Activated CD4-positive, CD25-positive, alpha-beta regulatory T cell treated with anti-CD3 and anti-CD28 coated beads, Interleukin-2, amount 50 U/mL, for 72 hours (primary cell): ENCODE measurements around the gene SLC17A7.

Experiments used
- DNase-seq: peaks from one replicate; pipeline ENCODE4 v3.0.0; 2021

Gene SLC17A7

DNA sequence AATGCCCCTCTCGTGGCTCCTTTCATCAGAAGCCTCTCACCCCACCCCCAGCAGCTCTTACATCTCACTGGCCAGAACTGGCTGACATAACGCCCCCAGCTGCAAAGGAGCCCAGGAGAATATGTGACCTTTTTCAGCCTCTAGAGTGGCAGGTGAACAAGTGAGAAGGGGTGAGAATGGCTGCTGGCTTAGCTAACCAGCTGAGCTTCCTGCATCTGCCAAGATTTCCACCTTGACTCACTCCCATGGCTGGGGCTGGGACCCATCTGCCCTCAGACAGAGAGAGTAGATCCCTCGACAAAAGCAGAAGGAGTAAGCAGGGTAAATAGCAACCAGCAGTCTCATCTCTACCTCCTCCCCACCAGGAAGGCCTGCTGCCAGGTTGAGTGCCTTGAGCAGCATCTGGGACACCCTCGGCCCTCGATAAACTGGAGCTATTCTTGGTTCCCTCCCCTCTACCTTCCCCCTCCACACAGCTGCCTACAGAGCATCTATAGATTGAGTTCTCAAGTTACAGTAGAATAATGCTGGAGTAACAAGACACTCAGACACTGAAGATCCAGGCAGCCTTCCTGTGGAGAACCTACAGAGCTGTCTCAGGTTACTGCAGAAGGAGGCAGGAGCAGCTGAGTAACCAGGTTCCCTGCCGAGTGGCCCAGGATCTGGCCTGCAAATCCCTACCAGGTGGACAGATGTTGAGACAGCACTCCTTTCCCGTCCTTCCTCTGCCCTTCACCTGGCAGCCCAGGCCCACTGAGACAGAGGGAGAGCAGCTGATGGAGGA lies 37.7 kb downstream of the SLC17A7 start:
- no peak for DNase-seq

DNA sequence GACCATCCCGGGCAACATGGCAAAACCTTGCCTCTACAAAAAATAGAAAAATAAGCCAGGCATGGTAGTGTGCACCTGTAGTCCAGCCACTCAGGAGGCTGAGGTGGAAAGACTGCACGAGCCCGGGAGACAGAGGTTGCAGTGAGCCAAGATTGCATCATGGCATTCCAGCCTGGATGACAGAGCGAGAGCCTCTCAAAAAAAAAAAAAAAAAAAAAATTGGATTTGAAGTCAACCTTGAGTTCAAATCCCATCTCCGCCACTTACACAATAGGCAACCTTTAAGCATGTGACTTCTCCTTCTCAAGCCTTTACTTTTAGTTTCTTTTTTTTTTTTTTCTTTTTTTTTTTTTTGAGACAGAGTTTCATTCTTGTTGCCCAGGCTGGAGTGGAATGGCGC lies 41.3 kb downstream of the SLC17A7 start:
- DNase-seq: no peak

DNA sequence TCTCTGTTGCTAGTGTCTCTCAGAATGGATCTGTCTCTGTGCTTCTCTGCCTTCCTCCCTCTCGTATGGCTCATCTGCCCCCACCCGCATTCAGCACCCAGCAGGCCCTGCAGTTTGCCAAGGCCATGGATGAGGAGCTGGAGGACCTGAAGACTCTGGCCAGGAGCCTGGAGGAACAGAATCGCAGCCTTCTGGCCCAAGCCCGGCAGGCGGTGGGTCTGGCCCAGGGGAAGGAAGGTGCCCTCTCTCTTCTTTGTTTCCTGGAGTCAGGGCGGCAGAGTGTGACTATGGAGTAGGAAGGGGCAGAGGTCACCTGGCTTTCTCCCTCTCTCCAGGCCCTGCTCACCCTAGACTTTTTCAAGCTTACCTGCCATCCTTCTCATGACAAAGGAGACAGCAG lies 42.4 kb downstream of the SLC17A7 start:
- DNase-seq: no peak

DNA sequence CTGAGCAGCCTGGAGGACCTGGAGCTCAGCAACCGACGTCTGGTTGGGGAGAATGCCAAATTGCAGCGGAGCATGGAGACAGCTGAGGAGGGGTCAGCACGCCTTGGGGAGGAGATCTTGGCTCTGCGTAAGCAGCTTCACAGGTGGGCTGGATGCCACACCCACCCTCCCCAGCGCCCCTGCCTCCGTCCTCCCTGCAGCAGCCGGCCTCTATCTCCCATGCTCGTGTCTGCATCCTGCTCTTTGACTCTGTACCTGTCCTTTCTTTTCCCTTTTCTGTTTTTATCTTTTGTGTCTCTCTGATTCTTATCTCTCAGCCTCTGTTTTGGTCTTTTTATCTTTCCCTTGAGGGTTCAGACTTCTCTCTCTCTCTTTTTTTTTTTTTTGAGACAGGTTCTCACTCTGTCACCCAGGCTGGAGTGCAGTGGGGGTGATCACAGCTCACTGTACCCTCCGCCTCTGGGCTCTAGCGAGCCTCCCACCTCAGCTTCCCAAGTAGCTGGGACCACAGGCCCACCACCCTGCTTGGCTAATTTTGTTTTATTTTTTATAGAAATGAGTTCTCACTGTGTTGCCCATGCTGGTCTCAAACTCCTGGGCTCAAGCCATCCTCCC lies 43.2 kb downstream of the SLC17A7 start:
- DNase-seq: no peak

DNA sequence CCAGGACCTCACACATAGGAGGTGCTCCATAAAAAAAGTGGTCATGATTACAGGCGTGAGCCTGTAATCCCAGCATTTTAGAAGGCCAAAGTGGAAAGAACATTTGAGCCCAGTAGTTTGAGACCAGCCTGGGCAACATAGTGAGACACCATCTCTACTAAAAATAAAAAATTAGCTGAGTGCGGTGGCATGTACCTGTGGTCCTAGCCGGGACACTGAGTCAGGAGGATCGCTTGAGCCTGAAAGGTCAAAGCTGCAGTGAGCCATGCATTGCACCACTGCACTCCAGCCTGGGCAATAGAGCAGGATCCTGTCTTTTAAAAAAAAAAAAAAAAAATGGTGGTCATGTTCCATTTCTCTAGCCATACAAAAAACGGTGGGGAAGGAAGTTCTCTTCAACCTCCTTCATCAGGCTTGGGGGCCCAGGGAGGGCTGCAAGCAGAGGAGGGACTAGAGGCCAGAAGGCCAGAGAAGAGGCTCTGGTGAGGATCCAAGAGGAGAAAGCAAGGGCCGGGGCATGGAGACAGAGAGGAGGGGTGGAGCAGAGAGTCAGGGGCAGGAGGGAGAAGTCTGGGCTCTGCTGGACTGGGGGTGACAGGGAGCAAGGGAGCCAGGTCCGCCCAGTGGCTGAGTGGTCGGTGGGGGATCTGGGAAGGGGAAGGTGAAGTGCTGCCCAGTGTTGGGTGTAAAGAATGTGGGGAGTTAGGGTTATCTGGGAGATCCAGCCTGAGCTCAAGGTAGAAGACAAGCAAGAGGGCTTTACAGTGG lies 44.4 kb downstream of the SLC17A7 start:
- no peak for DNase-seq

DNA sequence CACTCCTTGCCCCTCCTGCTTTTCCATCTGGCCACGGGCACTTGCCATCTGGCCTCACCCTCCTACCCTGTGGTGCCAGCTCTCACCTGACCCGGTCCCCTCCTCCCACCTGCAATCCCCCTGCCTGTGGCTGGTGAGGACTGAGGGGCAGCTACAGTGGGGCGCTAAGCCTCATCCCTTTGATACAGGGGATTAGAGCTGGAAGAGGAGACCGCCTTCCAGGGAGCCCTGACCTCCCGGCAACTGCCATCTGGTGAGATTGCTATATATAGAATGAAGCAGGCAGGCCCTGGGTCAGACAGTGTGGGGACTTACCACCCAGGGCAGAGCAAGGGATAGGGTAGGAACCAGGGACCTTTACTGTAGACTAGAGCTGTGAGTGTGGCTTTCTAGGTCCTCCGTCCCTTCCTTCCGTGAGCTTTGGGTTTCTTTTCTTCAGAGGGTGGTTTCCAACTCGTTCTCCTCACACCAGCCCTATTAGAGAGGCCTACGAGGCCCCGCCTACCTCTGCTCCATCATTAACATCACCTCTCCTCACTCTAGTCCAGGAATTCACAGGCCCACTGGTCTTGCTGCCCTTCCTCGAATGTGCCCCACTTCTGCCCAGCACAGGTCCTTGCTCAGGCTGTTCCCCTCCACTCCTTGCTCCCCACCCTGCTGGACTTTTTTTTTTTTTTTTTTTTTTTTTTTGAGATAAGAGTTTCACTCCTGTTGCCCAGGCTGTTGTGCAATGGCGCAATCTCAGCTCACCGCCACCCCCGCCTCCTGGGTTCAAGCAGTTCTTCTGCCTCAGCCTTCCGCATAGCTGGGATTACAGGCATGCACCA lies 45.5 kb downstream of the SLC17A7 start:
- DNase-seq: no peak

DNA sequence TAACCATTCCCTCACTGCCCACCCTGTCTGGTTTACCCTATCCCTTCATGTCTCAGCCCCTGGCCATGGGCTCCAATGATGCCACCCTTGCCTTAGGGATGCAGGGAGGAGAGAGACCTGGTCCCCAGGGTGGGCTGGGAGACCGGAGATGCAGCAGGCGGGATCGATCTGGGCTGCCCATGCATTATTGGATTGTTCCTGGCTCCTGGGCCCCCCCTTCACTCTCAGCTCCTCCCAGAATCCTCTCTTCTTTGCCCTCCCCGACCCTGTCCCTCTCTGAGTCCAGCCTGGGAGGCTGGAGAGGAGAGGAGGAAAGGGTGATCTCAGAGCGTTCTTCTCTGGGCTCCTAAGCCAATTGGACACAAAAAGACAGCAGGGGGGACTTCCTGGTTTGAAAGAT lies 47.4 kb downstream of the SLC17A7 start:
- no peak for DNase-seq

DNA sequence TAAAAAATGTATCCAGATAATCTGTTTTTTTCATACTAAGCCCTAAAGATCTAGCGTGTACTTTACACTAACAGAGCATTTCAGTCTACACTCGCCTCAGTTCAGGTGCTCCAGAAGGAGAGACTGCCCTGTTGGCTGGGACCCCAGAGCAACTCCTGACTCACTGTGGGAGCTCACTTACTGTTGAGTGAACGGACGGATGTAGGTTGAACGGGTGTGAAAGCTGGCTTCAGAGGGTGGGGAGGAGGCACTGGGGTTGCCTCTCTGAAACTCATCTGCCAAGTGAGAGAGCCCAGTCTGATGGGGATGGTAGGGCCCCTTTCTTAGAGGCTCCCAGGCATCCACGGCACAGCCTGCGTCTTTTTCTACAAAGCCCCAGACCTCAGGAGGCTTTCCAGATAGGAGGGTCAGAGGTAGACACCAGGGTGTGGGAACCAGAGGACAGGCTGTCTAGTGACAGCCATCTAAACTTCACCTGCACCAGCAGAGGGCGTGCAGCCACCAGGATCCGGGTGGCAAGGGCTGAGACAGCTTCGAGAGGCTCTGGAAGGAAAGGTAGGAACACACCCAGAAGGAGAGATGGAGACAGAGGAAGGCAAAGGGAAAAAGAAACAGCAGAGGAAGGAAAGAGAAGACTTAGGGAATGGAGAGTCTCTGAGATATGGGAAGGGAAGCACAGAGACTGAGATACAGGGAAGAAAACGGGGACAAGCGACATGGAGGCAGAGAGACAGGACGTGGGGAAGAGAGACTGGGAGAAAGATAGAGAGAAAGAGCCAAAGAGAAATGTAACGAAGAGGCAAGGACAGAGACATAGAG lies 49.5 kb downstream of the SLC17A7 start:
- peak; percentile 72 for DNase-seq

DNA sequence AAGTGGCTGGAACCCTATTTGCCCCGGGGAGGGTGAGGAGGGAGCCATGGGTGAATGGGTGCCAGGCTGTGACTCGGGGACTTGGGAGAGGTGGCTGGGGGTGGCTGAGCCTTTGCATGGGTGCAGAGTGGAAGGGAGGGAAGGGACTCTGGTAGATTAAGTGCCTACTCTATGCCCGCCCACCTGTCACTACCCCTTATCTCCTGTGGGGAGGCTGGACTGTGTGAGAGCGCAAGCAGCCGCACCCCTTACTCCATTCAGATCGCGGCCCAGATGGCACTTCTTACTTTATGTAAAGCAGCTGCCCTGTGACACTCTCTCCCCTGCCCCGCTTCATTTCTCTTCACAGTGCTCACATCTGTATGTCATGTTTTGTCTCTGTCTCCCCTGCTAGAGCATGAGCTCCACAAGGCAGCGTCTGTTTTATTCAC lies 50.4 kb downstream of the SLC17A7 start:
- no peak for DNase-seq

DNA sequence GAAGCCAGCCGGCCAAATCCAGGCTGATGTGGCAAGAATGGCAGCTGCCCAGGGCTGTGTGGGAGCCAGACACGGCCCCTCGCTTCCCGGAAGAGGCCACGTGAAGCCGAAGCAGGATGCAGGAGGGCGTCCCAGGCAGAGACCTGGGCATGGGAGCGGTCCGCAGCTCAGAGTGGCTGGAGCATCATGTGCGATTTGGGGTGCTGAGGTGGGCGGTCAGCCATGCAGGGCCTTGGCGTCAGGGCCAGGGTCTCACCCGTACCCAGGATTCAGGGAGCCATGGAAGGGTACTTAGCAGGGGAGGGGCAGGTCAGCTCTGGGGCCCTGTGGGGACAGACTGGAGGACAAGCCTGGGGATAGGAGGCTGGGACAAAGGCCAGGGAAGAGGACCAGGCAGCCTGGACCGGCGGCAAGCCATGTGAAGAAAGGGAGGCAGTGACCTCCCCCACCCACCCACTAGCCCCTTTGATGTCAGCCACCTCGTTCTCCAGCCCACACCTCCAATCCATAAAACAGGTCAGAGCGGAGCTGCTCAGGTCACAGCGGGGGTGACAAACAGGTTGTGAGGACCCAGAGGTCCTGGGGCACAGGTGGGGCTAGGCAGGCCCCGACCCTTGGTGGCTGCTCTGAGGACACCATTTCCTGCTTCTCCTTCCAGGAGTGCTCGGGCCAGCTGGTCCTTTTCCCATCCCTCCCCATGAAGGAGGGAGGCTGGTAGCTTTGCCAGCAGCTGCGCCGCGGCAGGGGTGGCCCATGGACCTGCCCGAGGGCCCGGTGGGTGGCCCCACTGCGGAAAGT lies 51.0 kb downstream of the SLC17A7 start:
- DNase-seq: no peak

DNA sequence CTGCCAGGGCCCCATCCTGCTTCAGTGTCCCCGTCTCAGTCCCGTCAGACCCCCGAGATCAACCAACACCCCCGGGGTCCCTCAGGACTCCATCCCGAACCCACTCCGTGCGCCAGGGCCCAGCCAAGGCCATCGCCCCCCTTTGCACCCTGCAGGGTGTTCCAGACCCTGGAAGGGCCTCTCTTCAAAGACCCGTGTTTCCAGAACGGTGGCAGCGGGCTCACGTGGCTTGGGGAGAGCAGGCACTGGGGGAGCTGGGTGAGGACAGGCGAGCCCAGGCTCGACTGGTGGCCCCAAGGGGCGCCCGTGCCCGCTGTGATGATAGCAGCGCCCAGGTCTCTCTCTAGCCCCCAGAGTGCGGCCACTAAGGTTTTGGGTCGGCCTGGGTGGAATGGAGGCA lies 51.9 kb downstream of the SLC17A7 start:
- no peak for DNase-seq

DNA sequence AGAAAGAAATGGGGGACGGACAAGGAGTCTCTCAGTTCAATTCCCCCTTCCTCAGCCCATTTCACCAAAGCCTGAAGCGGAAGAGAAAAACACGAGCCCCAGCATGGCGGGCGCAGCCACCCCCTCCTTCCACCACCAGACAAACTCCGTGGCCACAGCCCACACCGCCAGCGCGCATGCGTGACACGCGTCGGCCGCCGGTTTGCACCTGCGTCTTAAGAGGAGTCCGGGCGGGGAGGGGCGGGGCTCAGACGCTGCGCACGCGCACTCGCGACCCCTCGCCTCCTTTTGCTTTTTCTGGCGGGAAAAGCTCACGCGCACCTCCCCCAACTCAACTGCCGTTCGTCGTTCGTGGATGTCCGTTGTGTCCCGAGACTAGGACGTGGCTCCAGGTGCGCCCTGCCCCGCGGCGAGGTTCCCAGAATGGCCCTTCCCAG lies 53.4 kb downstream of the SLC17A7 start, which contains the start of gene KASH5:
TSS of gene KASH5 (plus strand) at position 314 of the 437 bp plus-strand sequence. CDS start 2,635 bp downstream, outside the sequence.
- DNase-seq: peak; percentile 85

DNA sequence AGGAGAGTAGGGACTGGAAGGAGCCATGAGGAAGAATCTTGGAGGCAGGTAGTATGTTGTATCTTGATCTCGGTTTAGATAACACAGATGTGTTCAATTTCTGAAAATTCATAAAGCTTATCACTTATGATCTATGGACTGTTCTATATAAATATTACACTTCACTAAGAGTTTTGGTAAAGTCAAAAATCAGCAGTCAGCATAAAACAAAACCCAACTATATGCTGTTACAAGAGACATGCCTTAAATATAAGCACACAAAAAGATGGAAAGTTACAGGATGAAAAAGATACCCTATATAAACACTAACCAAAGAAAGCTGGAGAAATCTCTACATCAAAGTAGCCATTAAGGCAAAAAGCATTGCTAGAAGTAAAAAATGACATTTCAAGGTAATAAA lies 57.7 kb downstream of the SLC17A7 start:
- DNase-seq: no peak

DNA sequence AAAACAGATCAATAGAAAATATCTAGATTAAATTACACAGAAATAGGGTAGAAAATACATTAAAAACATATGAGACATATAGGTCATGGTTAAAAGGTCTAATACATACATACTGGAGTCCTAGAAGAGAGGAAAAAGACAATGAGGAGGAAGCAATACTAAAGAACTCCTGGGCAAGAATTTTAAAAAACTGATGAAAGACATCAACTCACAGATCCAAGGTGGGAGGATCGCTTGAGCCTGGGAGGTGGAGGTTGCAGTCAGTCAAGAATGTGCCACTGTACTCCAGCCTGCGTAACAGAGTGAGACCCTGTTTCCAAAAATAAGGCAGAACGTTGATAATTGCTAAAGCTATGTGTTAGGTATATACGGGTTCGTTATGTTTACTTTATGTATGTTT lies 58.7 kb downstream of the SLC17A7 start:
- DNase-seq: no peak

DNA sequence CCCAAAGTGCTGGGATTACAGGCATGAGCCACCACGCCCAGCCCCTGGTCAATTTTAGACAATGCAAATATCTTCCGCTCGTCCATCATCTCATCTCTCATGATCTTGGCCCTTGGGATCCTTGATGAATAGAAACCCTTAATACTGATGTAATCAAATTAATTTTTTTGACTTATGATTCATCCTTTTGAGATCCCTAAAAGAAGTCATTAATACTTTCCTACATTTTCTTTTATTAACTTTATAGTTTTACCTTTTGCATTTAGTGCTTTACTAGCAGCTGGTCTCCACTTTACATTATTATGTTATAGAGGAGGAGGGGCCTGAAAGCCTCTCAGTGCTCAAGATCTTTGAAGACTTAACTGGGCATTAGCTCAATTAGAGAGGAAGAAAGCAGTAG lies 60.9 kb downstream of the SLC17A7 start:
- DNase-seq: no peak
